GM12878 (cell line): ENCODE results near the gene GRIA4. TPM values are rescaled to one million over a fixed set of nuclear protein-coding genes. Genes with fewer than 3 reads are reported as not detected.

Experiments
- ATAC-seq: fragments of 200-7000 bp; cut with Tn5 transposase; 3 replicates; pipeline ENCODE4 v1.9.1; 2020; ENCODE audit warnings: mild to moderate bottlenecking, moderate library complexity
- BruUV-seq: library from RNA; stranded (reverse); fragments of 400-500 nt; replicated peaks from 2 replicates; lab custom pipeline; 2021; lab: Mats Ljungman, UMichigan
- CTCF ChIA-PET: fragments of 300-600 bp; sonication (Branson Sonifier 250); formaldehyde crosslinking; extraction: SDS; loops from one replicate; lab custom pipeline; 2021; ENCODE audit warnings: inconsistent platforms; lab: Yijun Ruan, JAX
- POLR2A ChIA-PET: fragments of 350-600 bp; formaldehyde crosslinking; extraction: SDS; loops from one replicate; lab custom pipeline; 2021; ENCODE audit warnings: inconsistent platforms; lab: Charles Lee
- RAD21 ChIA-PET: fragments of 300-600 bp; sonication (Branson Sonifier 250); formaldehyde crosslinking; loops from one replicate; lab custom pipeline; 2023; ENCODE audit warnings: antibody characterized with exemption; ENCODE audit not compliant: unreplicated experiment; lab: Charles Lee
- SMC1A ChIA-PET: fragments of 300-600 bp; sonication (Branson Sonifier 250); formaldehyde crosslinking; loops from one replicate; lab custom pipeline; 2023; ENCODE audit not compliant: unreplicated experiment, uncharacterized antibody; lab: Charles Lee
- DNase-seq: peaks from one replicate; pipeline ENCODE4 v3.0.0-alpha.2; 2011; ENCODE audit warnings: low read depth, low spot score
- FAIRE-seq: peaks from 3 replicates; lab custom pipeline; 2011; peaks lifted over from hg19 to GRCh38; lab: Jason Lieb, UNC
- H2AFZ ChIP-seq: 2 replicates; pipeline ENCODE4 v1.6.0; 2011; ENCODE audit warnings: low read depth, low read length, control low read depth; ENCODE audit not compliant: control insufficient read depth
- H3K27ac ChIP-seq: 2 replicates; pipeline ENCODE4 v1.5.1; 2011; ENCODE audit warnings: control low read depth; ENCODE audit not compliant: control insufficient read depth, insufficient read depth
- H3K27me3 ChIP-seq, 2 experiments: replicated peaks in 1 of 2; 2 replicates each; pipeline versions ENCODE4 v1.6.0 to v1.6.1; 2011; ENCODE audit warnings: low read length in 1 of 2; ENCODE audit not compliant: control insufficient read depth in 2 of 2, insufficient read depth in 2 of 2
- H3K36me3 ChIP-seq, 2 experiments: 2 replicates each; pipeline ENCODE4 v1.5.1; 2011; ENCODE audit warnings: low read length in 1 of 2; ENCODE audit not compliant: control insufficient read depth in 2 of 2, insufficient read depth in 2 of 2
- H3K4me1 ChIP-seq: 2 replicates; pipeline ENCODE4 v1.6.1; 2011; ENCODE audit warnings: mild to moderate bottlenecking, low read length, moderate library complexity, mixed read lengths; ENCODE audit not compliant: control insufficient read depth, insufficient read depth
- H3K4me2 ChIP-seq: 2 replicates; pipeline ENCODE4 v1.6.0; 2011; ENCODE audit warnings: control low read depth; ENCODE audit not compliant: control insufficient read depth, insufficient read depth
- H3K4me3 ChIP-seq: fragments of 200-600 bp; sonication (generic); 2 replicates; pipeline ENCODE4 v1.5.1; 2016
- H3K79me2 ChIP-seq: 2 replicates; pipeline ENCODE4 v1.6.0; 2011; ENCODE audit warnings: low read length; ENCODE audit not compliant: control insufficient read depth, insufficient read depth
- H3K9ac ChIP-seq: 2 replicates; pipeline ENCODE4 v1.8.0; 2011; ENCODE audit warnings: low read length, control low read depth, mixed read lengths; ENCODE audit not compliant: control insufficient read depth, insufficient read depth
- H3K9me3 ChIP-seq: replicated peaks from 3 replicates; pipeline ENCODE4 v1.5.1; 2011; ENCODE audit warnings: mild to moderate bottlenecking, low read length; ENCODE audit not compliant: control insufficient read depth, insufficient read depth
- H4K20me1 ChIP-seq: 2 replicates; pipeline ENCODE4 v1.6.0; 2011; ENCODE audit not compliant: control insufficient read depth, insufficient read depth
- CBX3 ChIP-seq: fragments of 200-600 bp; sonication (generic); IDR thresholded peaks from 2 replicates; pipeline ENCODE4 v1.6.1; 2016; ENCODE audit warnings: low read depth, borderline replicate concordance
- DPF2 ChIP-seq: fragments of 450-650 bp; IDR thresholded peaks from 2 replicates; pipeline ENCODE4 v1.6.1; 2017; ENCODE audit warnings: mild to moderate bottlenecking
- HDAC2 ChIP-seq: fragments of 200-600 bp; sonication (generic); IDR thresholded peaks from 2 replicates; pipeline ENCODE4 v1.6.1; 2017
- HDAC6 ChIP-seq: fragments of 200-600 bp; sonication (generic); IDR thresholded peaks from one replicate; pipeline ENCODE4 v1.8.0; 2017; ENCODE audit warnings: antibody characterized with exemption; ENCODE audit not compliant: unreplicated experiment
- HDGF ChIP-seq: fragments of 450-650 bp; IDR thresholded peaks from 2 replicates; pipeline ENCODE4 v1.6.1; 2016; ENCODE audit warnings: antibody characterized with exemption
- JUNB ChIP-seq: IDR thresholded peaks from 2 replicates; pipeline ENCODE4 v1.6.1; 2016; ENCODE audit warnings: antibody characterized with exemption, mild to moderate bottlenecking
- JUND ChIP-seq: IDR thresholded peaks from 2 replicates; pipeline ENCODE4 v1.6.1; 2012; ENCODE audit warnings: low read depth, mild to moderate bottlenecking, low read length, improper control_type of control experiment, moderate library complexity
- KLF5 ChIP-seq: fragments of 450-650 bp; IDR thresholded peaks from 2 replicates; pipeline ENCODE4 v1.6.1; 2014; ENCODE audit warnings: mild to moderate bottlenecking; ENCODE audit not compliant: partially characterized antibody
- NBN ChIP-seq: fragments of 450-650 bp; IDR thresholded peaks from 2 replicates; pipeline ENCODE4 v1.6.1; 2016
- POLR2AphosphoS5 ChIP-seq: IDR thresholded peaks from 2 replicates; pipeline ENCODE4 v1.6.1; 2011; ENCODE audit warnings: mild to moderate bottlenecking, low read length, inconsistent platforms
- RCOR1 ChIP-seq: conservative IDR thresholded peaks from 2 replicates; pipeline ENCODE4 v1.6.1; 2012; ENCODE audit warnings: low read depth, low read length, improper control_type of control experiment
- RFX5 ChIP-seq: IDR thresholded peaks from 2 replicates; pipeline ENCODE4 v1.6.1; 2011; ENCODE audit warnings: low read depth, low read length, improper control_type of control experiment
- SP1 ChIP-seq: IDR thresholded peaks from one replicate; pipeline ENCODE4 v1.6.1; 2011; ENCODE audit warnings: low read depth, low read length
- SRF ChIP-seq, 2 experiments: IDR thresholded peaks; 2 replicates each; pipeline ENCODE4 v1.6.1; 2011; ENCODE audit warnings: low read depth in 2 of 2, low read length in 2 of 2, mild to moderate bottlenecking in 1 of 2, moderate library complexity in 1 of 2
- TCF12 ChIP-seq: IDR thresholded peaks from 2 replicates; pipeline ENCODE4 v1.6.1; 2011; ENCODE audit warnings: low read depth, mild to moderate bottlenecking, low read length
- ZBED1 ChIP-seq: IDR thresholded peaks from 2 replicates; pipeline ENCODE4 v1.6.1; 2016; ENCODE audit warnings: borderline replicate concordance
- ZNF24 ChIP-seq: fragments of 450-650 bp; IDR thresholded peaks from 2 replicates; pipeline ENCODE4 v1.6.1; 2017; ENCODE audit warnings: antibody characterized with exemption, mild to moderate bottlenecking
- ZNF274 ChIP-seq: IDR thresholded peaks from one replicate; pipeline ENCODE4 v1.8.0; 2011; ENCODE audit not compliant: insufficient read length, insufficient read depth
- WGBS: methylation state at CpG from one replicate; pipeline ENCODE4 v1.1.6; 2016; ENCODE audit warnings: low lambda C conversion rate; ENCODE audit not compliant: insufficient replicate concordance, insufficient coverage; ENCODE audit errors: missing lambda C conversion rate; 5-methylcytosine and 5-hydroxymethylcytosine counted together
- in situ Hi-C: fragments of 300-500 bp; cut with MboI; formaldehyde crosslinking; loops from 9 replicates; pipeline ENCODE4 v1.14.3; 2018; ENCODE audit warnings: mixed read lengths
- intact Hi-C: fragments of 100-400 bp; cut with micrococcal nuclease; formaldehyde crosslinking; loops from one replicate; pipeline ENCODE4 v1.14.2; 2022; ENCODE audit not compliant: unreplicated experiment
- polyA plus RNA-seq, 11 experiments: library from polyadenylated mRNA; depleted of rRNA in 4 of 11; unstranded in 6 of 11; stranded (reverse) in 5 of 11; fragments of >200 nt; fragmentation: Nextera tagmentation in 4 of 11; fragmentation: Illumina TruSeq in 1 of 11; extraction: Ambion mirVana in 4 of 11; extraction: Trizol in 1 of 11; gene quantifications; 1 replicate in 1 of 11; 2 replicates in 10 of 11; pipeline versions ENCODE4 v1.2.1 to v1.2.3, GENCODE V29; 2011 to 2016; ENCODE audit warnings: inconsistent platforms in 2 of 11, missing spikeins in 2 of 11, low read depth in 1 of 11
- total RNA-seq, 4 experiments: library from RNA; depleted of rRNA in 3 of 4; stranded (reverse); fragments of >200 nt in 3 of 4; fragmentation: Illumina TruSeq in 1 of 4; extraction: Trizol in 1 of 4; gene quantifications; 2 replicates each; pipeline versions ENCODE4 v1.2.1 to v1.2.3, GENCODE V29; 2013 to 2021
- TF ChIP-seq, protein P1 (sequence below): IDR thresholded peaks from 2 replicates; pipeline ENCODE4 v1.6.1; 2012; ENCODE audit warnings: low read length, inconsistent platforms

The GRIA4 gene
- total and polyA plus RNA-seq, 10 of the 15 experiments (the other 5 are each of a cell fraction or from before 2014, with no cell fraction given) = 0.04 TPM; not detected in 9

DNA sequence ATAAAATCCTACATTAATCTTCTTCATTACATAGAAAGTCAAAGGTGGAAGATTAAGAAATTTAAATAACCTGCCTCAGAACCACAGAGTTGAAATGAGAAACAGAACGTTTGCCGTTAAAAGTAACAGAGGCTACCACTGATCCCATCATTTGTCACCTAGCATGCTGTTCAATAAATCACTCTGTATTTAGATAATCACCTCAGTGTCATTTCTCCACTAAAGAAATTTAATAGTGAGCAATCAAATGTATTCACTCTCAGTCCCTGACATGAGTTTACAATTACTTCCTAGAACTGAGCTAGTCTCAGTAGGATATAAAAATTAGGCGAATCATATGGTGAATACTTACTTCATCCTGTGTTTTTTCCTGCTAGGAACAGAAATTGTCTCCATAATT lies 242.5 kb downstream of the GRIA4 start (continued):
- TF ChIP-seq JUND = no peak
- TF ChIP-seq CBX3 = no peak
- no peak for TF ChIP-seq NBN

DNA sequence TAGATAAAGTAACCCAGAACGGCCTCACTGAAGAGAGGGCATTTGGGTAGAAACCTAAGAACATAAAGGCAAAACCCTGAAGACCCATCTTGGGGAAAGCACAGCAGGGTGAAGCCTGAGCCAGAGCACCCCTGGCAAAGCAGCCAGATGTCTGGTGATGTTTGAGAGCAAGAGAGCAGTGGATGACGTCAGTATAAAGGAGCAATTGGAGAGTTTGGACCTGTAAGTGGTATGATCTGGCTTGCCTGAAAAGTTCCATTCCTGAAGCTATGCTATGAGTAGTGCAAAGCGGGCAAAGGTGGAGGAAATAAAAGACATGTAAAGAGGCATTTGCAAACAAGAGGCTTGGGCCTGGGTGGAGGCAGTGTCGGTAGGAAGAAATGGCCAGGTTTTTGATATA lies 244.4 kb downstream of the GRIA4 start:
- intact Hi-C loops (no loop called here), in situ Hi-C loops (no loop called here)
- BruUV-seq = no TSS peak
- ATAC-seq (no peak), DNase-seq (no peak), FAIRE-seq (no peak)
- no peak overlapping the region for H2AFZ ChIP-seq
- H3K4me2 ChIP-seq = no peak overlapping the region
- ChIA-PET RAD21 (no interaction called here), SMC1A (interaction anchor here (3.9 kb wide), 1 partner anchor 8 kb away, joined by 17 read pairs; no protein-coding TSS in a partner anchor), CTCF (interaction anchor here (0.6 to 2.8 kb wide), 2 partner anchors 9 to 117 kb away, joined by 3 to 17 read pairs; no protein-coding TSS in a partner anchor), POLR2A (no interaction called here)
- TF ChIP-seq RFX5 (no peak), ZBED1 (no peak), SRF (IDR thresholded peaks at IDR 0.05; ENCODE audit: low read depth in 2 of 2, low read length in 2 of 2) (no peak), KLF5 (no peak), HDGF (no peak), SP1 (no peak), HDAC2 (no peak), POLR2AphosphoS5 (no peak), HDAC6 (no peak), ZNF24 (no peak), ZNF274 (no peak), DPF2 (no peak), RCOR1 (no peak), JUNB (no peak), TCF12 (no peak)
- TF ChIP-seq, protein P1, sequence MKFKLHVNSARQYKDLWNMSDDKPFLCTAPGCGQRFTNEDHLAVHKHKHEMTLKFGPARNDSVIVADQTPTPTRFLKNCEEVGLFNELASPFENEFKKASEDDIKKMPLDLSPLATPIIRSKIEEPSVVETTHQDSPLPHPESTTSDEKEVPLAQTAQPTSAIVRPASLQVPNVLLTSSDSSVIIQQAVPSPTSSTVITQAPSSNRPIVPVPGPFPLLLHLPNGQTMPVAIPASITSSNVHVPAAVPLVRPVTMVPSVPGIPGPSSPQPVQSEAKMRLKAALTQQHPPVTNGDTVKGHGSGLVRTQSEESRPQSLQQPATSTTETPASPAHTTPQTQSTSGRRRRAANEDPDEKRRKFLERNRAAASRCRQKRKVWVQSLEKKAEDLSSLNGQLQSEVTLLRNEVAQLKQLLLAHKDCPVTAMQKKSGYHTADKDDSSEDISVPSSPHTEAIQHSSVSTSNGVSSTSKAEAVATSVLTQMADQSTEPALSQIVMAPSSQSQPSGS = no peak
- H3K4me1 ChIP-seq = no peaks in the 10 kb centered on the region
- H3K27me3 ChIP-seq = no peaks in the 10 kb centered on the region
- no peak overlapping the region for H3K4me3 ChIP-seq
- H3K9ac ChIP-seq = no peak overlapping the region
- H3K36me3 ChIP-seq = no peaks in the 10 kb centered on the region
- no peak overlapping the region for H3K27ac ChIP-seq
- H3K9me3 ChIP-seq = no peaks in the 10 kb centered on the region
- WGBS = 45% methylated on average over 4 of the region's 4 CpGs
- H3K79me2 ChIP-seq = no peaks in the 10 kb centered on the region
- no peaks in the 10 kb centered on the region for H4K20me1 ChIP-seq
